Measurements from ENCODE around the gene ISYNA1. TPM values are rescaled to one million over a fixed set of nuclear protein-coding genes. Genes with fewer than 3 reads are reported as not detected.

The ISYNA1 gene
- total and polyA plus RNA-seq, 2 donors (not counting 1 experiment from before 2014, with no cell fraction given) = 22.6 to 28.3 TPM

GRCh38 chr19:18456974-18457373, 19.0 kb upstream of the ISYNA1 start:
- WGBS (ENCODE audit: insufficient coverage) = 88% methylated on average over 7 of the region's 9 CpGs
- Histone ChIP-seq H3K9ac (ENCODE audit: low read length) (no peak overlapping the region), H3K27me3 (replicated peaks in 1 of 4; ENCODE audit: control extremely low read depth in 1 of 4, control insufficient read depth in 3 of 4, insufficient read depth in 4 of 4, low read length in 3 of 4) (no peaks in the 10 kb centered on the region), H3K4me2 (replicated peaks; ENCODE audit: low read depth, low read length, poor library complexity, severe bottlenecking) (no peak overlapping the region), H3K27ac (ENCODE audit: low read length in 2 of 2) (no peak overlapping the region), H3K4me3 (ENCODE audit: control extremely low read depth in 1 of 5, extremely low read depth in 1 of 5, insufficient read depth in 1 of 5, low read depth in 2 of 5, low read length in 4 of 5) (no peak overlapping the region), H3K79me2 (ENCODE audit: control insufficient read depth, insufficient read depth, low read length) (peaks cover 8% of the 10 kb centered on the region), H2AFZ (ENCODE audit: insufficient read depth, low read depth, low read length, poor library complexity, severe bottlenecking) (no peak overlapping the region), H3K36me3 (replicated peaks in 1 of 2; ENCODE audit: control extremely low read depth in 1 of 2, control insufficient read depth in 1 of 2, extremely low read depth in 1 of 2, insufficient read depth in 2 of 2, low read length in 1 of 2) (peaks cover 0 to 55% of the 10 kb centered on the region in 2 experiments), H4K20me1 (ENCODE audit: control insufficient read depth, insufficient read depth, low read length, poor library complexity, severe bottlenecking) (peaks cover 20% of the 10 kb centered on the region), H3K4me1 (ENCODE audit: control insufficient read depth in 2 of 2, insufficient read depth in 2 of 2, low read length in 2 of 2) (no peaks in the 10 kb centered on the region), H3K9me3 (ENCODE audit: control extremely low read depth in 1 of 3, control insufficient read depth in 2 of 3, insufficient read depth in 1 of 3, low read length in 2 of 3) (no peaks in the 10 kb centered on the region)
- H3K4me3 Mint-ChIP-seq = no peak overlapping the region
- no peak overlapping the region for H3K27ac Mint-ChIP-seq
- no peaks in the 10 kb centered on the region for H3K4me1 Mint-ChIP-seq
- H3K27me3 Mint-ChIP-seq = no peaks in the 10 kb centered on the region
- DNase-seq = no peak
- intact Hi-C loops (cut with micrococcal nuclease) = no loop called here
- CTCF ChIA-PET = interaction anchor here (0.5 to 1.0 kb wide), 5 partner anchors 8 to 406 kb away, joined by 3 to 4 read pairs (median 3); no protein-coding TSS in a partner anchor
- ATAC-seq (ENCODE audit: low read depth) = no peak
- no peak for TF ChIP-seq EZH2 (IDR thresholded peaks at IDR 0.05; ENCODE audit: borderline replicate concordance, insufficient read depth, low read depth, low read length, poor library complexity, severe bottlenecking)
- TF ChIP-seq, protein P1, sequence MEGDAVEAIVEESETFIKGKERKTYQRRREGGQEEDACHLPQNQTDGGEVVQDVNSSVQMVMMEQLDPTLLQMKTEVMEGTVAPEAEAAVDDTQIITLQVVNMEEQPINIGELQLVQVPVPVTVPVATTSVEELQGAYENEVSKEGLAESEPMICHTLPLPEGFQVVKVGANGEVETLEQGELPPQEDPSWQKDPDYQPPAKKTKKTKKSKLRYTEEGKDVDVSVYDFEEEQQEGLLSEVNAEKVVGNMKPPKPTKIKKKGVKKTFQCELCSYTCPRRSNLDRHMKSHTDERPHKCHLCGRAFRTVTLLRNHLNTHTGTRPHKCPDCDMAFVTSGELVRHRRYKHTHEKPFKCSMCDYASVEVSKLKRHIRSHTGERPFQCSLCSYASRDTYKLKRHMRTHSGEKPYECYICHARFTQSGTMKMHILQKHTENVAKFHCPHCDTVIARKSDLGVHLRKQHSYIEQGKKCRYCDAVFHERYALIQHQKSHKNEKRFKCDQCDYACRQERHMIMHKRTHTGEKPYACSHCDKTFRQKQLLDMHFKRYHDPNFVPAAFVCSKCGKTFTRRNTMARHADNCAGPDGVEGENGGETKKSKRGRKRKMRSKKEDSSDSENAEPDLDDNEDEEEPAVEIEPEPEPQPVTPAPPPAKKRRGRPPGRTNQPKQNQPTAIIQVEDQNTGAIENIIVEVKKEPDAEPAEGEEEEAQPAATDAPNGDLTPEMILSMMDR (IDR thresholded peaks at IDR 0.05) = no peak
- POLR2A ChIA-PET = no interaction called here
- no peaks in the 10 kb centered on the region for H3K9me3 Mint-ChIP-seq (ENCODE audit: insufficient read depth)

GRCh38 chr19:18456279-18456678, 18.3 kb upstream of the ISYNA1 start:
- no peaks in the 10 kb centered on the region for H3K9me3 Mint-ChIP-seq (ENCODE audit: insufficient read depth)
- Histone ChIP-seq H3K9me3 (ENCODE audit: control extremely low read depth in 1 of 3, control insufficient read depth in 2 of 3, insufficient read depth in 1 of 3, low read length in 2 of 3) (no peaks in the 10 kb centered on the region), H2AFZ (ENCODE audit: insufficient read depth, low read depth, low read length, poor library complexity, severe bottlenecking) (no peak overlapping the region), H3K4me2 (replicated peaks; ENCODE audit: low read depth, low read length, poor library complexity, severe bottlenecking) (no peak overlapping the region), H3K27me3 (replicated peaks in 1 of 4; ENCODE audit: control extremely low read depth in 1 of 4, control insufficient read depth in 3 of 4, insufficient read depth in 4 of 4, low read length in 3 of 4) (no peaks in the 10 kb centered on the region), H3K36me3 (replicated peaks in 1 of 2; ENCODE audit: control extremely low read depth in 1 of 2, control insufficient read depth in 1 of 2, extremely low read depth in 1 of 2, insufficient read depth in 2 of 2, low read length in 1 of 2) (peaks cover 0 to 49% of the 10 kb centered on the region in 2 experiments), H3K9ac (ENCODE audit: low read length) (no peak overlapping the region), H3K4me3 (ENCODE audit: control extremely low read depth in 1 of 5, extremely low read depth in 1 of 5, insufficient read depth in 1 of 5, low read depth in 2 of 5, low read length in 4 of 5) (no peak overlapping the region), H4K20me1 (ENCODE audit: control insufficient read depth, insufficient read depth, low read length, poor library complexity, severe bottlenecking) (peaks cover 19% of the 10 kb centered on the region), H3K79me2 (ENCODE audit: control insufficient read depth, insufficient read depth, low read length) (peaks cover 8% of the 10 kb centered on the region), H3K27ac (ENCODE audit: low read length in 2 of 2) (no peak overlapping the region), H3K4me1 (ENCODE audit: control insufficient read depth in 2 of 2, insufficient read depth in 2 of 2, low read length in 2 of 2) (peaks cover 0 to 1% of the 10 kb centered on the region in 2 donors)
- ATAC-seq (ENCODE audit: low read depth) = no peak
- WGBS (ENCODE audit: insufficient coverage) = 92% methylated on average over 4 of the region's 4 CpGs
- H3K27me3 Mint-ChIP-seq = no peaks in the 10 kb centered on the region
- H3K4me3 Mint-ChIP-seq = no peak overlapping the region
- POLR2A ChIA-PET = no interaction called here
- intact Hi-C loops (cut with micrococcal nuclease) = no loop called here
- TF ChIP-seq EZH2 (IDR thresholded peaks at IDR 0.05; ENCODE audit: borderline replicate concordance, insufficient read depth, low read depth, low read length, poor library complexity, severe bottlenecking) = no peak
- TF ChIP-seq, protein P1 (IDR thresholded peaks at IDR 0.05) = no peak
- no peak for DNase-seq
- CTCF ChIA-PET = interaction anchor here (0.7 to 1.0 kb wide), 2 partner anchors 7 to 293 kb away, joined by 3 read pairs; no protein-coding TSS in a partner anchor
- H3K27ac Mint-ChIP-seq = no peak overlapping the region
- H3K4me1 Mint-ChIP-seq = no peaks in the 10 kb centered on the region
